GM13976 (cell line): Measurements from ENCODE around the gene ENOX1.
"Not testable (repeated sequence)": the region's sequence is repeated elsewhere in the genome, so short reads cannot be mapped to it uniquely, and the experiment has no call there.

Experiments used
- DNase-seq: peaks from one replicate; pipeline ENCODE4 v3.0.0; 2012; ENCODE audit warnings: low spot score
- in situ Hi-C: fragments of 300-500 bp; cut with MboI; formaldehyde crosslinking; loops from one replicate; pipeline ENCODE4 v1.12.0; 2022; ENCODE audit warnings: low sequenced_read_pairs, mixed read lengths, inconsistent platforms; ENCODE audit not compliant: unreplicated experiment
- TF ChIP-seq, protein P1 (sequence below): IDR thresholded peaks from 2 replicates; pipeline ENCODE4 v1.5.1; 2012; ENCODE audit warnings: borderline replicate concordance, mild to moderate bottlenecking; ENCODE audit not compliant: insufficient read depth; ENCODE audit errors: extremely low read depth, missing control alignments, control extremely low read depth

Gene ENOX1

DNA sequence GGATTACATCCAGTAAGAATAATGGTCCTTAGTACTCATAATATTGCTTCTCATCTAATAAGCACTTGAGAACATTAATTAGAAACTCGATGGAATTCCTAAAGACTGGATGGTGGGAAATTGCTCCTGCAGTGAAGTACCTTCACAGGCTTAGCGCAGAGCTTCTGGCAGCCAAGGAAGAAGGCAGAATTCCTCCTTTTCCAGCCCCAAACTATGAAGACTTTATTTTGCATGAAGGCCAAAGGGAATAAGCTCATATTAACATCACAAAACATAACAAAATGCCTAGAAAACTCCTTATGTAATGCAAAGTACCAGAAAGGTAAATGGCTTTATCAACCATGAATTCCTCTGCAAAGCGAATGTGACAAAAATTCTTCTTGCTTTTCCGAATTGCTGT, 427.2 kb downstream of the ENOX1 start:
- TF ChIP-seq, protein P1, sequence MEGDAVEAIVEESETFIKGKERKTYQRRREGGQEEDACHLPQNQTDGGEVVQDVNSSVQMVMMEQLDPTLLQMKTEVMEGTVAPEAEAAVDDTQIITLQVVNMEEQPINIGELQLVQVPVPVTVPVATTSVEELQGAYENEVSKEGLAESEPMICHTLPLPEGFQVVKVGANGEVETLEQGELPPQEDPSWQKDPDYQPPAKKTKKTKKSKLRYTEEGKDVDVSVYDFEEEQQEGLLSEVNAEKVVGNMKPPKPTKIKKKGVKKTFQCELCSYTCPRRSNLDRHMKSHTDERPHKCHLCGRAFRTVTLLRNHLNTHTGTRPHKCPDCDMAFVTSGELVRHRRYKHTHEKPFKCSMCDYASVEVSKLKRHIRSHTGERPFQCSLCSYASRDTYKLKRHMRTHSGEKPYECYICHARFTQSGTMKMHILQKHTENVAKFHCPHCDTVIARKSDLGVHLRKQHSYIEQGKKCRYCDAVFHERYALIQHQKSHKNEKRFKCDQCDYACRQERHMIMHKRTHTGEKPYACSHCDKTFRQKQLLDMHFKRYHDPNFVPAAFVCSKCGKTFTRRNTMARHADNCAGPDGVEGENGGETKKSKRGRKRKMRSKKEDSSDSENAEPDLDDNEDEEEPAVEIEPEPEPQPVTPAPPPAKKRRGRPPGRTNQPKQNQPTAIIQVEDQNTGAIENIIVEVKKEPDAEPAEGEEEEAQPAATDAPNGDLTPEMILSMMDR, result no peak
- DNase-seq, result no peak
- in situ Hi-C loops, result no loop called here

DNA sequence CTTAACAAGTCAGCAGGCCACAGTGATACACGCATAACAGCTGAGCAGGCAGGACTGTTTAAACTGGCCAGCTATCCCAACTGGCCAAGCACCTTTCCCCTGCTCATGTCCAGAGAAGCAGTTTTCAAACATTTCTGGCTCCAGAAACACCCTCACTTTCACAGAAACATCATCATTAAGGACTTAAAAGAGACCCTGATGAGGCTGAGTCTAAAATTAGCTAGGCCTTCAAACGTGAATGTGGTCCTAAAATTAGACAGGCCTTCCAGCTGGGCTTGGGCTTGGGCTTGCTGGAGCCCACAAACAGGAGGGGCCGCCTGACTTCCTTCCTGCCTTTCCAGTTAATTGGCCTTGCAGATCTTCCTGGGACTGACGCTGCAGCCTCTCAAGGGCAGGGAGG, 429.2 kb downstream of the ENOX1 start:
- in situ Hi-C loops, result no loop called here
- DNase-seq, result no peak
- TF ChIP-seq, protein P1, result no peak

DNA sequence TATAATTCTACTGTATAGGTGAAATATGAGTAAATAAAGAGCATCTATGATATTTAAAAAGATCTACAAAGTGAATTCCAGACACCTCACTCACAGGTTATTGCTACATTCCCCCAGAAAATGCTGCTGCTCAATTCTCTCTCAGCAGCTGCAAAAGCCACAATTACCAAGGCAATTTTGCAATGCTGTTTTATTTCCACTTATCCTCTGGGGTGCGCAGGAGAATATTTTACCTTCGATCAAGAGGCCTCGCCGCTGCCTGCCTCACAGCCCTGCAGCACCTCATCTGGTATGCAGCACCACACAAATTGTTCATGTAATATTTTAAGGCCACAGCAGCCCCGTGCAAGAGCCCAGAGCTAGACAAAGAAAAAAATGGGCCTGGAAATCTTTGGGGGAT, 430.2 kb downstream of the ENOX1 start:
- in situ Hi-C loops, result no loop called here
- DNase-seq, result no peak
- TF ChIP-seq, protein P1, result no peak

DNA sequence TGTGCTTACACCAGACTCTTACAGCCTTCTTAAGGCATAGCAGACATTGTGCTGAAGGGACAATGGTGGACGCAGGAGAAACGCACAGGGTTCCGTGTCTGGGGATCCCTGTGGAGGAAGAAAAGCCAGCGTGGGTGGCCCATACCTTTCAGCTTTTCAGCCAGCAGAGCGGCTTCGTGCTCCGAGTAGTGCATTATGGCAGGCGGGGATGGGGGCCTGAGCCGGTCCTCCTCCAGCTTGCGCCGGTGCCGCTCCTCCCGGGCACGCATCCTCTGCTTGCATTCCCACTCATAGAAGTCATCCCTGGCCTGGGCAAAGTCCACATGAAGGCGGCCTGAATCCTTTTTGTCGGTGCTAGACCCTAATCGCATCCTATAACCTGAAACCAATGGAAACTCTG, 431.0 kb downstream of the ENOX1 start:
- in situ Hi-C loops, result no loop called here
- DNase-seq, result no peak
- TF ChIP-seq, protein P1, result no peak

DNA sequence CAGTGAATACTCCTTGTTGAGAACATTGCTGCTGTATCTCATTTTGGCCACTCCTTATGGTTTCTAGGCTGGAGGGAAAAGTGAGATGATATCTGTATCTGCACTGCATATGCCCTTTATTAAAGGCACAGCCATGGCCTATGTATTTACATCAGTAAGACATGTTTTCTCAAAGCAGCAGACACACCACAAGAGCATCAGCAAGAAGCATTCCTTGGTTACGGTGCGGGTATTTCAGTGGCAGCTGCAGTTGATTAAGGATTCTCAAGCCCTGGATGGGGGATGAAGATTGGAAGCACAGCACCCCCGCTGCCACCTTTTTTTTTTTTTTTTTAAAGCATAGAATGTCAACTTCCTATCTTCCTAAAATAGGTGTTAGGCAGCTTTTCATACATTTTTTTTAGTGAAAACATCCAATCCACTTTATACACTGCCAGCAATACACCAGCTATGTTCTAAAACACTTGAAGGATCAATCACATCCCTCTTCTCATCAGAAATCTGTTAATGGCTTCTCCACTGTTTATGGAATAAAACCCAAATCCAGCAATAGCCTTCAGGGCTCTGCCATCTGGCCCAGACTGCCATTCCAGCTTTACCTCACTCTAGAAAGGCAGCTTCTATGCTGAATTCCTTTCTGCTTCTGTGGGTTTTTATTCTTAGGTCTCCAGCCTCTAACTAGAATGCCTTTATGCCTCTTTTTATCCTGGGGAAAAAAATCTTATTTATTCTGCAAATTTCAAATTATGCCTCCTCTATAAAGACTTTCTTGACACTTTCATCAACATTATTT, 432.4 kb downstream of the ENOX1 start:
- TF ChIP-seq, protein P1, result no peak
- DNase-seq, result no peak
- in situ Hi-C loops, result no loop called here

DNA sequence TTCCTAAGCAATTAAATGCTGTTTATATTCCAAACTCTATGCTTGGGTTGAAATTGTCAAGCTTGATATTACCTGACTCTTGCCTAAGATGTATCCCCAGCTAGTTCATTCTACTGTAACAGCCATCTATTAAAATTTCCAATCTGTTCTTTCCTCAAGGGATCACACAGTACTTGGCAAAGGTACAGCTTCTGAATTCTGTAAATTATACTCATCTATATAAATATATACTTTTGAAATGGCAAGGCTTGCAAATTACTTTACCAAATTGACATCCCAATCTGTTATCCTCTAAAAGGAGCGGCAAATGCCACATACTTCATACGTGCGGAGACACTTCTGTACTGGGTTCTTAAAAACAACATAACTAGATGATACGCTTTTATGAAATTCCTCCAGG, 433.1 kb downstream of the ENOX1 start:
- TF ChIP-seq, protein P1, result no peak
- in situ Hi-C loops, result no loop called here
- DNase-seq, result no peak

DNA sequence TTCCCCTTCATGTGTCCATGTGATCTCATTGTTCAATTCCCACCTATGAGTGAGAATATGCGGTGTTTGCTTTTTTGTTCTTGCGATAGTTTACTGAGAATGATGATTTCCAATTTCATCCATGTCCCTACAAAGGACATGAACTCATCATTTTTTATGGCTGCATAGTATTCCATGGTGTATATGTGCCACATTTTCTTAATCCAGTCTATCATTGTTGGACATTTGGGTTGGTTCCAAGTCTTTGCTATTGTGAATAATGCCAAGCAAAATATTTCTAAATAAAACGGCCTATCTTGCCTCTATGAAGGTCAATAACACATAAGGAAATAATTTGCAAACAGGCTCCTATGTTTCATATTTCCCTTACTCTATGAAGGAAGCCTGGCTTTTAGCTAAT, 435.2 kb downstream of the ENOX1 start:
- DNase-seq, in situ Hi-C loops: not testable (repeated sequence)
